WERI-Rb-1 (cell line): Measurements from ENCODE around the gene SLC26A6.

Experiments
- DNase-seq: peaks from one replicate; pipeline ENCODE4 v3.0.0-alpha.2; 2020
- H3K27ac ChIP-seq: fragments of 250-450 bp; sonication (Bioruptor Pico); 2 replicates; pipeline ENCODE4 v1.5.1; 2020; ENCODE audit warnings: mild to moderate bottlenecking, moderate library complexity
- H3K27me3 ChIP-seq: fragments of 250-450 bp; sonication (Bioruptor Pico); 2 replicates; pipeline ENCODE4 v1.5.1; 2021; ENCODE audit warnings: mild to moderate bottlenecking, low read depth, moderate library complexity; ENCODE audit not compliant: insufficient read depth, severe bottlenecking
- H3K36me3 ChIP-seq: fragments of 250-450 bp; sonication (Bioruptor Pico); 2 replicates; pipeline ENCODE4 v1.5.1; 2020; ENCODE audit warnings: mild to moderate bottlenecking, moderate library complexity
- H3K4me3 ChIP-seq: 2 replicates; pipeline ENCODE4 v1.5.1; 2011; ENCODE audit warnings: low read depth, mild to moderate bottlenecking, control low read depth, low read length
- H3K9me3 ChIP-seq: fragments of 250-450 bp; sonication (Bioruptor Pico); 2 replicates; pipeline ENCODE4 v1.5.1; 2021; ENCODE audit warnings: mild to moderate bottlenecking, moderate library complexity; ENCODE audit not compliant: severe bottlenecking
- TF ChIP-seq, protein P1 (sequence below): IDR thresholded peaks from 2 replicates; pipeline ENCODE4 v1.5.1; 2011; ENCODE audit warnings: low read depth, mild to moderate bottlenecking, control low read depth, inconsistent platforms, low read length

The SLC26A6 gene

GRCh38 chr3:48591886-48592518 lies 43.3 kb downstream of the SLC26A6 start:
- H3K36me3 ChIP-seq: no peaks in the 10 kb centered on the region; the same call in 1 of the 2 replicates
- H3K9me3 ChIP-seq: no peaks in the 10 kb centered on the region
- H3K4me3 ChIP-seq: no peak overlapping the region
- H3K27me3 ChIP-seq: no peaks in the 10 kb centered on the region
- no peak overlapping the region for H3K27ac ChIP-seq
- TF ChIP-seq, protein P1, sequence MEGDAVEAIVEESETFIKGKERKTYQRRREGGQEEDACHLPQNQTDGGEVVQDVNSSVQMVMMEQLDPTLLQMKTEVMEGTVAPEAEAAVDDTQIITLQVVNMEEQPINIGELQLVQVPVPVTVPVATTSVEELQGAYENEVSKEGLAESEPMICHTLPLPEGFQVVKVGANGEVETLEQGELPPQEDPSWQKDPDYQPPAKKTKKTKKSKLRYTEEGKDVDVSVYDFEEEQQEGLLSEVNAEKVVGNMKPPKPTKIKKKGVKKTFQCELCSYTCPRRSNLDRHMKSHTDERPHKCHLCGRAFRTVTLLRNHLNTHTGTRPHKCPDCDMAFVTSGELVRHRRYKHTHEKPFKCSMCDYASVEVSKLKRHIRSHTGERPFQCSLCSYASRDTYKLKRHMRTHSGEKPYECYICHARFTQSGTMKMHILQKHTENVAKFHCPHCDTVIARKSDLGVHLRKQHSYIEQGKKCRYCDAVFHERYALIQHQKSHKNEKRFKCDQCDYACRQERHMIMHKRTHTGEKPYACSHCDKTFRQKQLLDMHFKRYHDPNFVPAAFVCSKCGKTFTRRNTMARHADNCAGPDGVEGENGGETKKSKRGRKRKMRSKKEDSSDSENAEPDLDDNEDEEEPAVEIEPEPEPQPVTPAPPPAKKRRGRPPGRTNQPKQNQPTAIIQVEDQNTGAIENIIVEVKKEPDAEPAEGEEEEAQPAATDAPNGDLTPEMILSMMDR: no peak
- DNase-seq: no peak

- TF ChIP-seq, protein P1: no peak
- DNase-seq: no peak
- Histone ChIP-seq H3K27ac (no peak overlapping the region), H3K4me3 (no peak overlapping the region), H3K9me3 (no peaks in the 10 kb centered on the region), H3K27me3 (no peaks in the 10 kb centered on the region), H3K36me3 (peaks cover 2% of the 10 kb centered on the region)
These were observed 43.8 kb downstream of the SLC26A6 start for GRCh38 chr3:48591436-48591835.

DNA sequence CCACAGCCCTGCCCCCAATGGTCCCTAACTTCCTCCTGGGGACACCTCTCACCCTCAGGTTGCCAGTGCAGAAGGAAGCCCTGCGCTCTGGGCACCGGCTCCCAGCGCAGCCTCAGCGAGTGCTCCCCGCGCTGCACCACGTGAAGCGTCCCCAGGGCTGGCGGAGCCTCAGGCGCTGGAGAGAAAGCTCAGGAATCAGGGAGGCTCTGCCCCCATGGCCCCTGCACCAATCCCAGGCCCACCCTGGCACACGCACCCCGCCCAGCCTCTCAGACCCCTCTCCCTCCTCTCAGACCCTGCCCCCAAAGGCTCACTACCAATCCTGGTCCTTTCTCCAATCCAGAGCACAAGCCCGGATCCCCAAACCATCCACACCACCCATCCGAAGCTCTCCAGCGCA lies 47.0 kb downstream of the SLC26A6 start:
- H3K9me3 ChIP-seq: no peaks in the 10 kb centered on the region
- H3K27me3 ChIP-seq: no peaks in the 10 kb centered on the region
- no peak for DNase-seq
- no peak overlapping the region for H3K27ac ChIP-seq
- TF ChIP-seq, protein P1: no peak
- peaks cover 8% of the 10 kb centered on the region for H3K36me3 ChIP-seq
- H3K4me3 ChIP-seq: no peak overlapping the region

DNA sequence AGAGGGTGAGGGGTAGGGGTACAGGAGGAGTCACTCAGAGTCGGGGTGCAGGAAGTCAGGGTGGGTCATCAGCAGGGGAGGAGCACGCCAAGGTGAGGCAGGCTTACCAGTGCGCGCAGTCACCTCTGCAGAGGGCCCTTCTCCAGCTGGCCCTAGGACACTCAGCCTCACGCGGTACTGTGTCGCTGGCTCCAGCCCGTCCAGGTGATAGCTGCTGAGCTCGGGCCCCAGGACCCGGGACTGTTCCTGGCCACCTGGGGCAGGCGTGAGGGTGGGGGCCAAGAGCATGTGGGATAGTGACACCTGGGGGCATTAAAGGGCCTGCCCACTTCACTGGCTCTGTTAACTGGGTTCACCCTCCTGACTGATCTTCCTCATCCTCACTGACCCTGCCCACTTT lies 47.6 kb downstream of the SLC26A6 start:
- H3K4me3 ChIP-seq: no peak overlapping the region
- no peaks in the 10 kb centered on the region for H3K27me3 ChIP-seq
- no peak for DNase-seq
- no peaks in the 10 kb centered on the region for H3K9me3 ChIP-seq
- H3K36me3 ChIP-seq: peaks cover 8% of the 10 kb centered on the region
- H3K27ac ChIP-seq: no peak overlapping the region
- TF ChIP-seq, protein P1: no peak

DNA sequence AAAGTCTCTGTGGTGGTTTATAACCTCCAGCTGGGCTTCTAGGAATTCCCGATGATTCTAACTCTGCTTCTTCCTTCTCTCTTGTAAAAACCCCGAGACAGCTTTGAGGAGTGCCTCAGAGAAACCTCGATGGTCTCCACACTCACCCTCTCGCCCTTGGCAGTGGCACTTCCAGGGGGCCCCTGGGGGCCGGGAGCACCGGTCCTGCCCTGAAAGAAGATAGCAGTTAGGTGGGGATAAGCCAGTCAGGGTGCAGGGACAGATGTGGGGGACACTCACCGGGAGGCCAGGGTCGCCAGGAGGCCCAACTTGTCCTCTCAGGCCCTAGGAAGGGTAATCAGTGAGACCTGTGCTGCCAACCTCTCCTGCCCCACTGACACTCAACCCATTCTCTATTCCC lies 49.9 kb downstream of the SLC26A6 start:
- no peak for DNase-seq
- H3K9me3 ChIP-seq: no peaks in the 10 kb centered on the region
- H3K27ac ChIP-seq: no peak overlapping the region
- peaks cover 15% of the 10 kb centered on the region for H3K36me3 ChIP-seq
- TF ChIP-seq, protein P1: no peak
- H3K4me3 ChIP-seq: no peak overlapping the region
- no peaks in the 10 kb centered on the region for H3K27me3 ChIP-seq

- no peaks in the 10 kb centered on the region for H3K27me3 ChIP-seq
- no peak overlapping the region for H3K27ac ChIP-seq
- peaks cover 15% of the 10 kb centered on the region for H3K36me3 ChIP-seq
- TF ChIP-seq, protein P1: no peak
- H3K4me3 ChIP-seq: no peak overlapping the region
- H3K9me3 ChIP-seq: no peaks in the 10 kb centered on the region
- no peak for DNase-seq
These were observed 50.4 kb downstream of the SLC26A6 start for GRCh38 chr3:48584836-48585235.
